ENCODE data around the gene ULBP1.

ULBP1 gene

GRCh38 chr6:149979293-149979692 is 15.6 kb downstream of the ULBP1 start:
- no peak for DNase-seq (ENCODE audit: low read depth in 2 of 2)
- no peak for TF ChIP-seq CTCF (IDR thresholded peaks at IDR 0.05; ENCODE audit: low read depth, low read length)
- H3K4me3 ChIP-seq (replicated peaks in 1 of 2; ENCODE audit: low read depth in 2 of 2, low read length in 2 of 2) = no peak overlapping the region

DNA sequence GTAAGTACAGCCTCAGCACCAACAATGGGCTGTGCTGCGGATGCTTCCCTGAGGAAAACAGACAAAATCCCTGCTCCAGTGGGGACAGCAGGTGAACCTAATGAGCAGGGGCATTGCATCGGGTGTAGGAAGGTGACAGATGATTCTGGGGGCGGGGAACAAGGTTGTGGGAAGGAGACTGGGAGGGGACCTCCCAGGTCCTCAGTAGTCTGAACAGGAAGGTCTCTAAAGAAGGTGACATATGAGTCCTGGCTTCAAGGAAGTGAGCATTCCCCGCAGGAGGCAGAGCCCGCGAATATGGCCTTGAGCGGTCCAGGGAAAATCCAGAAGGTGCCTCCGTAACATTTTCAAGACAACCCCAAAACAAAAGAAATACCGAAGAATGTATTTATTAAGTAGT is 19.4 kb downstream of the ULBP1 start:
- no peak for TF ChIP-seq CTCF (IDR thresholded peaks at IDR 0.05; ENCODE audit: low read depth, low read length)
- no peak for DNase-seq (ENCODE audit: low read depth in 2 of 2)
- no peak overlapping the region for H3K4me3 ChIP-seq (replicated peaks in 1 of 2; ENCODE audit: low read depth in 2 of 2, low read length in 2 of 2)

GRCh38 chr6:149984773-149985172 is 21.0 kb downstream of the ULBP1 start:
- H3K4me3 ChIP-seq (replicated peaks in 1 of 2; ENCODE audit: low read depth in 2 of 2, low read length in 2 of 2) = no peak overlapping the region
- DNase-seq (ENCODE audit: low read depth in 2 of 2) = no peak
- TF ChIP-seq CTCF (IDR thresholded peaks at IDR 0.05; ENCODE audit: low read depth, low read length) = no peak

GRCh38 chr6:149985481-149985937 is 21.8 kb downstream of the ULBP1 start:
- peak; percentile 7 to 21 for DNase-seq (ENCODE audit: low read depth in 2 of 2)
- no peak for TF ChIP-seq CTCF (IDR thresholded peaks at IDR 0.05; ENCODE audit: low read depth, low read length)
- no peak overlapping the region for H3K4me3 ChIP-seq (replicated peaks in 1 of 2; ENCODE audit: low read depth in 2 of 2, low read length in 2 of 2)

DNA sequence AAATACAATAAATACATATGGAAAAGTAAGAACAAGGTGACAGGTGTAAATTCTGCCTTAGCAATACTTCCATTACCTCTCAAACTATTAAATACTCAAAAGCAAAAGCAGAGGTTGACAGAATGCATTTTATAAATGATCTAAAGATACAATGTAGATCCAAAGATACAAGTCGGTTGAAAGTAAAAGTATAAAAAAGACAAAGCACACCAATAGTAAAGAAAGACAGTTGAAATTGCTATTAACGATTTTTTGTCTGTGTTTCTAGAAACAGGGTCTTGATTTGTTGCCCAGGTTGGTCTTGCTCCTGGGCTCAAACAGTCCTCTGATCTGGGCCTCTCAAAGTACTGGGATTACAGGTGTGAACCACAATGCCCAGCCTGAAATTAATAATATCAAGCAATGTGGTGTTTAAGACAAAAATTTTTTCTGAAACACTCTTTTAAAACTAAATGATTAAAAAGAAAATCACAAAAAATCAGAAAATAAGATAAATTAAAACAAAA is 23.9 kb downstream of the ULBP1 start:
- TF ChIP-seq CTCF (IDR thresholded peaks at IDR 0.05; ENCODE audit: low read depth, low read length) = no peak
- no peak overlapping the region for H3K4me3 ChIP-seq (replicated peaks in 1 of 2; ENCODE audit: low read depth in 2 of 2, low read length in 2 of 2)
- DNase-seq (ENCODE audit: low read depth in 2 of 2) = no peak

DNA sequence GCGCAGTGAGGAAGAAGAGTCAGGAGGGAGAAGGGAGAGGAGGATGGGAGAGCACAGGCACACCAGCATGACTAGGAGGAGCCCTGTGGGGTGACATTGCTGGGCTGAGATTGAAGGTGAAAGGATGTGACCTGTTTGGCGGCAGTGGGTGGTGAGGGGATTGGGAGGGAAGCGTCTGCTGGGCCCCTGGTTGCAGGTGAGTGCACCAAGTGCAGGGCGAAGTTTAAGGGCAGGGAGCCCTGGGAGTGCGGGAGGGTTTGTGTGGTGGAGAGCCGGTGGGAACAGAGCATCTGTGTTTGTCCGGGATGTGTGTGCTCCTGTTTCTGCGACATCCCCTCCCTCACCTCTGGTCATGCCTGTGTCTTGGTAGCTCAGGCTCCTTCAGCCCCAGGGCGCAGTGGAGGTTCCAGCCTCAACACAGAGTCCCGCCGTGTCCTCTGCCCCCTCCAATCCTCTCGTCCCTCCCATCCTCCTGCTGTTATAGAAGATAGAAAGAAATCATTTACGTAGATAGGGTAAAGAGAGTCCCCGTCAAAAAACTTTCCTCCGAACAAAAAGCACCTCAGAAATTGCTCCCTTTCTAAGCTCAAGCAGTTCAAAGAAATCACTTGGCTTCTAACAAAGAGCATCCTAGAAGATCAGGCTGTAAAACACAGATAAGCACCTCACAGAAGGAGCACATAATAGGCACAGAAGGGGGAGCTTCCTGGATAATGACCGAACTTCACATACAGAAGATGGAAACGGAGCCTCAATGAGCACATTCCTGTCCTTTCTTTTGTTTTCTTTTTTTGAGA is 25.0 kb downstream of the ULBP1 start:
- no peak for TF ChIP-seq CTCF (IDR thresholded peaks at IDR 0.05; ENCODE audit: low read depth, low read length)
- DNase-seq (ENCODE audit: low read depth in 2 of 2) = no peak
- H3K4me3 ChIP-seq (replicated peaks in 1 of 2; ENCODE audit: low read depth in 2 of 2, low read length in 2 of 2) = no peak overlapping the region

Data from cardiac fibroblast (primary cell).